ENCODE measurements around the gene CDK5RAP3. TPM values are rescaled to one million over a fixed set of nuclear protein-coding genes. Genes with fewer than 3 reads are reported as not detected.
"Not testable (repeated sequence)": the region's sequence is repeated elsewhere in the genome, so short reads cannot be mapped to it uniquely, and the experiment has no call there.

CDK5RAP3 gene
- 100 to 1,000 TPM; 232 to 255 TPM for total RNA-seq

- peaks cover 23% of the 10 kb centered on the region for H3K4me1 Mint-ChIP-seq (ENCODE audit: low read depth)
- H3K27me3 Mint-ChIP-seq (ENCODE audit: low read depth): no peaks in the 10 kb centered on the region
- DNase-seq (peak; percentile 100), ATAC-seq (replicated peaks in 1 of 2) (peak; percentile 95 to 98)
- H3K9me3 Mint-ChIP-seq: no peaks in the 10 kb centered on the region
- peak within 1 kb of the TSS; percentile 71 for H3K27ac Mint-ChIP-seq
- H3K4me3 Mint-ChIP-seq: peak within 1 kb of the TSS; percentile 71 to 97
- H3K36me3 Mint-ChIP-seq (ENCODE audit: insufficient read depth in 2 of 2): peaks cover 0 to 9% of the 10 kb centered on the region in 2 donors
These were observed at the start of gene CDK5RAP3 for GRCh38 chr17:47970725-47971499. Gene CDK5RAP3 (plus strand): TSS chr17:47971113. CDS start chr17:47971147, 34 bp downstream.

GRCh38 chr17:47924785-47925677, 45.9 kb upstream of the CDK5RAP3 start:
- Mint-ChIP-seq H3K9me3 (no peaks in the 10 kb centered on the region), H3K4me3 (no peak overlapping the region), H3K27ac (no peak overlapping the region), H3K27me3 (ENCODE audit: low read depth) (no peaks in the 10 kb centered on the region), H3K4me1 (ENCODE audit: low read depth) (peaks cover 9% of the 10 kb centered on the region), H3K36me3 (ENCODE audit: insufficient read depth in 2 of 2) (peaks cover 8 to 23% of the 10 kb centered on the region in 2 donors)
- DNase-seq (no peak), ATAC-seq (replicated peaks in 1 of 2) (no peak)

GRCh38 chr17:47925678-47925988, 45.3 kb upstream of the CDK5RAP3 start:
- peaks cover 9% of the 10 kb centered on the region for H3K4me1 Mint-ChIP-seq (ENCODE audit: low read depth)

GRCh38 chr17:47927821-47928400, 43.0 kb upstream of the CDK5RAP3 start:
- no peak for DNase-seq
- H3K4me1 Mint-ChIP-seq (ENCODE audit: low read depth): peaks cover 9% of the 10 kb centered on the region
- no peaks in the 10 kb centered on the region for H3K9me3 Mint-ChIP-seq
- ATAC-seq (replicated peaks in 1 of 2): no peak
- H3K36me3 Mint-ChIP-seq (ENCODE audit: insufficient read depth in 2 of 2): peaks cover 7 to 19% of the 10 kb centered on the region in 2 donors
- H3K4me3 Mint-ChIP-seq: no peak overlapping the region
- H3K27me3 Mint-ChIP-seq (ENCODE audit: low read depth): no peaks in the 10 kb centered on the region
- H3K27ac Mint-ChIP-seq: peak overlapping the region; percentile 2

More at GRCh38 chr17:47925678-47925988, 45.3 kb upstream of the CDK5RAP3 start:
- Mint-ChIP-seq H3K27ac (no peak overlapping the region), H3K27me3 (ENCODE audit: low read depth) (no peaks in the 10 kb centered on the region), H3K4me3 (no peak overlapping the region), H3K36me3 (ENCODE audit: insufficient read depth in 2 of 2) (peaks cover 8 to 21% of the 10 kb centered on the region in 2 donors), H3K9me3 (no peaks in the 10 kb centered on the region)
- no peak for ATAC-seq (replicated peaks in 1 of 2)
- DNase-seq: no peak

- peaks cover 7 to 19% of the 10 kb centered on the region in 2 donors for H3K36me3 Mint-ChIP-seq (ENCODE audit: insufficient read depth in 2 of 2)
- no peaks in the 10 kb centered on the region for H3K27me3 Mint-ChIP-seq (ENCODE audit: low read depth)
- DNase-seq (no peak), ATAC-seq (replicated peaks in 1 of 2) (no peak)
- H3K4me1 Mint-ChIP-seq (ENCODE audit: low read depth): peaks cover 9% of the 10 kb centered on the region
- H3K27ac Mint-ChIP-seq: peak overlapping the region; percentile 2
- H3K9me3 Mint-ChIP-seq: no peaks in the 10 kb centered on the region
- no peak overlapping the region for H3K4me3 Mint-ChIP-seq
These were observed 42.5 kb upstream of the CDK5RAP3 start for GRCh38 chr17:47928415-47928814.

- Mint-ChIP-seq H3K36me3 (ENCODE audit: insufficient read depth in 2 of 2) (peaks cover 7 to 15% of the 10 kb centered on the region in 2 donors), H3K9me3 (no peaks in the 10 kb centered on the region), H3K4me1 (ENCODE audit: low read depth) (peaks cover 9% of the 10 kb centered on the region), H3K4me3 (no peak overlapping the region), H3K27me3 (ENCODE audit: low read depth) (no peaks in the 10 kb centered on the region), H3K27ac (no peak overlapping the region)
- ATAC-seq (replicated peaks in 1 of 2): no peak
- no peak for DNase-seq
These were observed 41.5 kb upstream of the CDK5RAP3 start for GRCh38 chr17:47929218-47930000.

- no peaks in the 10 kb centered on the region for H3K9me3 Mint-ChIP-seq
- peaks cover 2 to 6% of the 10 kb centered on the region in 2 donors for H3K36me3 Mint-ChIP-seq (ENCODE audit: insufficient read depth in 2 of 2)
- H3K27ac Mint-ChIP-seq: no peak overlapping the region
- no peak for DNase-seq
- ATAC-seq (replicated peaks in 1 of 2): no peak
- H3K4me3 Mint-ChIP-seq: no peak overlapping the region
- no peaks in the 10 kb centered on the region for H3K27me3 Mint-ChIP-seq (ENCODE audit: low read depth)
- peaks cover 11% of the 10 kb centered on the region for H3K4me1 Mint-ChIP-seq (ENCODE audit: low read depth)
These were observed 39.1 kb upstream of the CDK5RAP3 start for GRCh38 chr17:47931848-47932247.

GRCh38 chr17:47934856-47935255, 36.1 kb upstream of the CDK5RAP3 start:
- Mint-ChIP-seq H3K9me3 (no peaks in the 10 kb centered on the region), H3K27me3 (ENCODE audit: low read depth) (no peaks in the 10 kb centered on the region), H3K36me3 (ENCODE audit: insufficient read depth in 2 of 2) (no peaks in the 10 kb centered on the region), H3K4me1 (ENCODE audit: low read depth) (peaks cover 21% of the 10 kb centered on the region), H3K27ac (no peak overlapping the region), H3K4me3 (no peak overlapping the region)
- ATAC-seq (replicated peaks in 1 of 2): no peak
- DNase-seq: no peak

GRCh38 chr17:47935468-47935867, 35.4 kb upstream of the CDK5RAP3 start:
- H3K4me1 Mint-ChIP-seq (ENCODE audit: low read depth): peaks cover 27% of the 10 kb centered on the region
- not testable (repeated sequence) for H3K36me3 Mint-ChIP-seq (ENCODE audit: insufficient read depth in 2 of 2); H3K4me3 Mint-ChIP-seq; H3K27ac Mint-ChIP-seq; ATAC-seq (replicated peaks in 1 of 2); H3K27me3 Mint-ChIP-seq (ENCODE audit: low read depth); DNase-seq; H3K9me3 Mint-ChIP-seq

GRCh38 chr17:47935961-47936360, 35.0 kb upstream of the CDK5RAP3 start:
- no peak overlapping the region for H3K4me3 Mint-ChIP-seq
- no peaks in the 10 kb centered on the region for H3K27me3 Mint-ChIP-seq (ENCODE audit: low read depth)
- no peak overlapping the region for H3K27ac Mint-ChIP-seq
- H3K9me3 Mint-ChIP-seq: peaks cover 0 to 2% of the 10 kb centered on the region in 2 donors
- peaks cover 32% of the 10 kb centered on the region for H3K4me1 Mint-ChIP-seq (ENCODE audit: low read depth)
- no peaks in the 10 kb centered on the region for H3K36me3 Mint-ChIP-seq (ENCODE audit: insufficient read depth in 2 of 2)
- ATAC-seq (replicated peaks in 1 of 2): no peak
- DNase-seq: no peak

- Mint-ChIP-seq H3K4me3 (peak overlapping the region in 1 of 2 donors; percentile 31), H3K27ac (no peak overlapping the region), H3K27me3 (ENCODE audit: low read depth) (no peaks in the 10 kb centered on the region), H3K36me3 (ENCODE audit: insufficient read depth in 2 of 2) (peaks cover 3 to 5% of the 10 kb centered on the region in 2 donors), H3K4me1 (ENCODE audit: low read depth) (peaks cover 51% of the 10 kb centered on the region), H3K9me3 (peaks cover 2 to 4% of the 10 kb centered on the region in 2 donors)
- ATAC-seq (replicated peaks in 1 of 2) (no peak), DNase-seq (peak in 1 of 2 donors; percentile 11)
These were observed 33.0 kb upstream of the CDK5RAP3 start for GRCh38 chr17:47937941-47938340.

- H3K4me3 Mint-ChIP-seq: peak within 1 kb of the TSS; percentile 91 to 95
- peaks cover 84% of the 10 kb centered on the region for H3K4me1 Mint-ChIP-seq (ENCODE audit: low read depth)
- ATAC-seq (replicated peaks in 1 of 2) (peak; percentile 96), DNase-seq (peak; percentile 93 to 96)
- peaks cover 3 to 5% of the 10 kb centered on the region in 2 donors for H3K36me3 Mint-ChIP-seq (ENCODE audit: insufficient read depth in 2 of 2)
- peak within 1 kb of the TSS; percentile 86 for H3K27ac Mint-ChIP-seq
- peaks cover 2 to 4% of the 10 kb centered on the region in 2 donors for H3K9me3 Mint-ChIP-seq
- H3K27me3 Mint-ChIP-seq (ENCODE audit: low read depth): no peaks in the 10 kb centered on the region
These were observed 29.4 kb upstream of the CDK5RAP3 start, which contains the start of gene PNPO for GRCh38 chr17:47941246-47942095. Gene PNPO (plus strand): TSS chr17:47941571. CDS start chr17:47941676, 105 bp downstream.
